Pons (tissue), 1 donor: Measurements from ENCODE around the gene LRFN5.
A peak's percentile ranks its signal among the peaks of the same experiment; 100 is the strongest.
"Not testable (repeated sequence)": the region's sequence is repeated elsewhere in the genome, so short reads cannot be mapped to it uniquely, and the experiment has no call there.

ENCODE experiments used
- DNase-seq: peaks from one replicate; pipeline ENCODE4 v3.0.0-alpha.2; 2016; ENCODE audit warnings: low spot score

The LRFN5 gene

GRCh38 chr14:41606532-41607303, at the start of gene LRFN5:
Gene LRFN5 (plus strand): TSS chr14:41606876.
- no peak for DNase-seq

DNA sequence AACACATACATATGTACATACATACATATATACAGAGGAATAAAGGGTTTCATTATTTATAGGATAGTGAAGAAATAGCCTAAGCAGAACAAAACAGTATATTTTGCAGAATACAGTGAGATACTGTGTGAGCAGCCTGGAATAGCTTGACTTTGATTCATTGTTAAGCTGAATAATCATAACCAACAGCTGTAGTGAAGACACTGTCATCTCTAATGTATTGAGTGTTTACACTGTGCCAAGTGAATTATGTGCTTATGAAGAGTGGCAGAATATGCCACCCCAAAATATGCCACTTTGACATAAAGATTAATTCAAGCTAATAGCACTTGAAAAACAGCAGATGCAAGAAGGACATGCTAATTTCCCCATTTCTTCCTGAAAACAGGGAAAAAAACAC, 48.2 kb upstream of the LRFN5 start:
- DNase-seq, result peak; percentile 25

GRCh38 chr14:41566864-41567263, 39.8 kb upstream of the LRFN5 start:
- DNase-seq, result not testable (repeated sequence)

DNA sequence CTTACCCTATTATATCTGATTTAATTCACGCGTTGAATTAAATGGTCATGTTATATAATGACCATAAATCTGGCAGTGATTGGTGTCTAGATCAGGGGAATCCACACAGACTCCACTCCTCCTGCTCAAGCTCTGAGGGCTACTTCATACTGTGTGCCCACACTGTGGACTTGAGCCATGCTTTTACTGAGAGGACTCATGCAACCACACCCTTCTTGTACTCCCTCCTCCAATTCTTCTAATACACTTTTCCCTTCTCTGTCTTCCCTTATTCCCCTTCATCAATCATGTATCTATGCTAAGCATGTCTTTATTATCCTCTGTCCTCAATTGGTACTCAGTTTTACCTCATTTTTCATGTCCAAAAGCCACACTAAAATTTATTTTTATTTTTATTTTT, 37.7 kb upstream of the LRFN5 start:
- DNase-seq, result no peak

- DNase-seq, result no peak
Observed at GRCh38 chr14:41570415-41571155, 36.1 kb upstream of the LRFN5 start.

- no peak for DNase-seq
Observed at GRCh38 chr14:41586237-41586636, 20.4 kb upstream of the LRFN5 start.

DNA sequence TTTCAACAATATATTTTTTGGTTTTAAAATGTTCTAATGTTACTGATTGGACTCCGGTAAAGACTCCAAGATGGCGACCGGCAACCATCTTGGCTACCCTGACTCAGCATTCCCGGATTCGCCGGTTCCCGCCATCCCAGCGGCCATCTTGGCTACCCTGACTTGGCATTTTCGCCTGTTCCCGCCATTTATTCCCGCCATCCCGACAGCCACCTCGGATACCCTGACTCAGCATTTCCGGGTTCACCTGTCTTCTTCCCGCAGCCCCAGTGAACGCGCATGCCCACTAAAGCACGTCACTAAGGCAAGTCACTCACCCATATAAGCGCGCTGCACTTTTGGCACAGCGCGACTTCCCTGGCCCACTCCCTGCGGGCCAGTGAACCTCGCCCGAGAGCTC, 9.0 kb upstream of the LRFN5 start:
- no peak for DNase-seq

DNA sequence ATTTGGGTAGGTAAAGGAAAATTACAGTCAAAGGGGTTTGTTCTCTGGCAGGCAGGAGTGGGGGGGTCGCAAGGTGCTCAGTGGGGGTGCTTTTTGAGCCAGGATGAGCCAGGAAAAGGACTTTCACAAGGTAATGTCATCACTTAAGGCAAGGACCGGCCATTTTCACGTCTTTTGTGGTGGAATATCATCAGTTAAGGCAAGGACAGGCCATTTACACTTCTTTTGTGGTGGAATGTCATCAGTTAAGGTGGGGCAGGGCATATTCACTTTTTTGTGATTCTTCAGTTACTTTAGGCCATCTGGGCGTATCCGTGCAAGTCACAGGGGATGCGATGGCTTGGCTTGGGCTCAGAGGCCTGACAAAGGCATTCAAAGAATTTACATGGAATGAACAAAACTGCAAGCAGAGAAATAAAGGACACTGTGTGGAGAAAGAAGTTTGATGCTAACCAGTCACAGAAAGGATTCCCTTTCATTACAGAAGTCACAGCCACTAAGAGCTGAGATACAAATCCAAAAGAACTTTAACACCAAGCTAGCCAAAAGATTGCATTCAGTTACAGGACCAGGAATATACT, 6.8 kb upstream of the LRFN5 start:
- not testable (repeated sequence) for DNase-seq

DNA sequence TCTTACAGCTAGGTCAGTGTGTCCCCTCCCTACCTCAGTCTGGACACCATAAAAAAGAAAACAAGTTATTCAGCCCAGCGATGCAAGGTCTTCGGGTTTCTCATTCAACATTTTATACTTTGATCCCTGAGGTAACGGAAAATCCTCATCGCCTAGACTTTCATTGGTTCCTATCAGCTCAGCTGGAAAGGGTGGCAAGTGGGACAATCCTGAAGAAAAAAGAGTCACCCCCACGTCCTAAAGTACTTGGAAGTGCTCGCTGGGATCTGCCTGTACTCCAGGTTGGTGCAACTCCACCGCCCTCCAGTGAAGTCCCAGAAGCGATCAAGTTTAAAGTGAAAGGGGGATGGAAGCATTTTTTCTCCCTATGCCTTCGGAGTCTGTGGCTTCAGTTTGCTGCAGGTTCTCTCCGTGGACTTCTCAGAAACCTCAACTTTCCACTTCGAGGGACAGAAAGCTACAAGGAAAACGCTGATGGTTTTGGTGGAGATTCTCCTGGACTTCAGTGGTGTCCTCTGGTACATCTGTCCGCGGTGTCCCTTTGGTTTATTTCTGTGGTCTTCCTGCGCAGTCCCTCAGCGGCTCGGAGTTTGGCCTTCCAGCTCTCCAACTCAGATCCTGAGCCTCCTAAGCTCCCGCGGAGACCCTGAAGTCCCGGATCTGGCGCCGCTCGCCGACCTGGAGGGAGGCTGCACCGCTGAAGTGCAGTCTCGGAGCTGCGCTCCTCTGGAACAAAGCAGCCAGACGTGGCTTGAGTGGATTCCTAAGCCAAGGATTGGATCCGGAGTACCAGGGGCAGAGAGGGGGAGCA, 1.8 kb upstream of the LRFN5 start:
- no peak for DNase-seq

DNA sequence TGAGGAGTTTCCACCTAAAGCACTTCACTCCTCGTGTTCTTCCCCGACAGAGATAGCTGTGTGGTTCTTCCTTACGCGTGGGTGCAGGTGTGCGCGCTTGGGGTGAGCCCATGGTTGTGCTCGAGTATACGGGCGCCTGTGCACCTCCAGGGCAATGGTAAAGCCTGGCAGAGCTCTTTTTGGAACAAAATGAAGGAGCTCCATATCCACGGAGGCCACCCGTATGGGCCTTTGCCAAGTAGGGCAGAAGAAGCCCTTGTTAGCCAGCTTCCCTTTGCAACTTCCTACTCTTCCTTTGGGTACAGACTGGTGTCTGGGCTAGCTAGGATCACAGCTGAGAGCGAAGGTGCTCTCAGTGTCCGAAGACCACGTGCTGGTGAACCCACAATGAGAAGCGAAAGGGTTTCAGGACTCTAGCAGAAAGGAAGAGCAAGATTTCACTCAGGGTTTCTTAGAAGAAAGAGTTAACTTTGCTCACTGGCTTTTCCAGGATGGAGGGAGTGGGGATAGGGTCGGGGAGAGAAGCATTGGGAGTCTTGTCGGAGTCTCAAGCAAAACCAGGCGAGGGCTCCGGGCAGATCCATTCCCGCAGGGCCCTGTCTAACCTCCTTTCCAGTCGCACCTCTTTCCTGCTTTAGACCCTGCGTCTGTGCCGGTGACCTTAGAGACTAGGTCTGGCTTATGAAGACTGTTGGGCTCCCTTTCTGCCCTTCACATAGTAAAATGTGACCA, 960 bp upstream of the LRFN5 start:
- peak; percentile 24 for DNase-seq

DNA sequence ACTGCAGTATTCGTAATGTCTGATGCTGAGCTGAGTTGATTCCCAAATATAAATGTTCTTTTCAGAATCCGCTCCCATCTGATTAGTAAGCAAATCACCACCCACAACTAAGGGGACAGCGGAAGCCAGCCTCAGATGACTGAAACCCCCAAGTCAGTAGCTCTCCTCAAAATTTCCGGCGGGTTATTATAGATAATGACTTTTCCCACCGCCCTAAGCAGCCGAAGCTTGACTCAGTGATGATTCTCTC, 469 bp upstream of the LRFN5 start:
- no peak for DNase-seq

GRCh38 chr14:41607304-41607775, 664 bp downstream of the LRFN5 start:
- DNase-seq, result no peak

DNA sequence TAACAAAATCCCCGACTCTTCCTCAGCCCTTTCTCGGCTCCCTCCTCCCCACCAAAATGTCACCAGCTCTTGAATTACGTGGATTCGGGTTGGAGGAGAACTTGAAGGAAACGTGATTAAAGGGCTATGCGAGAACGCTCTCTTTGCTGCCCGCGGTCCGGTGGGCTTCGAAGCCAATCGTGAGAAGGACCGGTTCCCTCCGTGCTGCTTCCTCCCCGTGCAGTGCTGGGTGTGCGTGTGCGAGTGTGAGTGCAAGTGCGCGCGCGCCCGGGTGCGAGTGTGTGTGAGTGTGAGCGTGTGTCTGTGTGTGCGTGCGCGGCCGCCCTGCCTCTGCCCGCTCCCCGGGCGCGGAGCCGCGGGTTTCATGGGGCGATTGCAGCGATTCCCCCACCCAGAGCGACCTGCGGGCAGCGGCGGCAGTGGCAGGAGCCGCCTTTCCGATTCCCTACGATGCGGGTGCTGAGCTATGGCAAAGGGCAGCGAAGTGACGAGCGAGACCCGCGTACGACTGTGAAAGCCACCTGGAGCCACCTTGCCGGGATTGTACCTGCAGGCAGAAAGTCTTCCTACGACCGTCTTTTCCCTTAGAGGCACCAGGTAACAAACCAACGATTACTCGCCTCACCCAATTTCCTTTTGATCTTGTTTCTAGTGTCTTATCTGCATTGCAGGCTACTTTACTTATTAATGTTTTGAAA, 1.4 kb downstream of the LRFN5 start:
- no peak for DNase-seq

DNA sequence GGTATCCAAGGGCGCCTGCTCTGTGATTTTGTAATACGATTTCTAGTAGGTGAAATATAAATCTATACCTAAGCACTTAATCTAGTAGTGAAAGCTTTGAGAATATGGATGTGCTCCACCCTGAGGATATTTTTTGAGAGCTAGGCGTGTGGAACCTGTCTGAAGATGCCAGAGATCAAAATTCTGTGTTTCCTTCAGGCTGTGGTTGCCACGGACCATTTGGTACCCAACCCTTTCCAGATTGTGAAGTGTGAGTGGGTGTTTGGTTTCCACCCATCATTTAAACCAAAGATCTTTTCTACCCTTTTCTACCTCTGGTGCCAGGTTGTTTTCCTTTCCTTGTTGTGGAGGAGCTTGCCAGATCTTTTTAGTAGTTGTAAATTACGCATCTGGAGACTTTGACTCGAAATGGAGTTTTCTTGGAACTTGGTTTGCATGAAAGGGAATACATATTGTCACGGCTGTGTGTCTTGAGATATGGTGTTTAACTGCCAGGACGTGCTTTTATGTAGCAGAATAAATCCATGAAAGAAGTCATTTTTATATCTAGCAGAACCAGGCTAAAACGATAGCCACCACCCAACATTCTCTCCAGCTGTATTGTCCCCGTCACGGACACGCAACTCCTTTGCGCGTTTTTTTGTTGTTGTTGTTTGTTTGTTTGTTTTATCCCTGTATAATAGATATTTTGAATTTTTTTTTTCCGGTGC, 2.2 kb downstream of the LRFN5 start:
- DNase-seq, result no peak

- peak; percentile 58 for DNase-seq
Observed at GRCh38 chr14:41609704-41610183, 3.1 kb downstream of the LRFN5 start.

- no peak for DNase-seq
Observed at GRCh38 chr14:41615011-41615595, 8.4 kb downstream of the LRFN5 start.

DNA sequence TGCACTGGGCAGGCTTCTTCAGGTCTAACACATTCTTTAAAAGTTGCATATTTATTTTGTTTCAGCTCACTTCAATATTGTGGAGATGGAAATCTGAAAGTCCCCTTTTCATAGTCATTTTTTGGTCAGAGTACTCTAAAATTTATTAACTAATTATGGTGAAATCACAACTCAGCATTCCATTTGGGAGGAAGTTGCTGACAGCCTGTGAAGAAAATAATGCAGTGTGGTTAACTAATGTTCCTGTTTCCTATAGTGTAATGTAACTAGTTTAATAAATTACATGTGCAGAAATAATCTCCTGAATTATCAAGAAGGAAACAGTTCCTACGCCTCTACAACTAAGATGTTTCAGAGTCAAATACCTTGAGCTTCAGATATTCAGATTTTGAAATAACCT, 17.1 kb downstream of the LRFN5 start:
- DNase-seq, result no peak

GRCh38 chr14:41629876-41630275, 23.2 kb downstream of the LRFN5 start:
- no peak for DNase-seq

DNA sequence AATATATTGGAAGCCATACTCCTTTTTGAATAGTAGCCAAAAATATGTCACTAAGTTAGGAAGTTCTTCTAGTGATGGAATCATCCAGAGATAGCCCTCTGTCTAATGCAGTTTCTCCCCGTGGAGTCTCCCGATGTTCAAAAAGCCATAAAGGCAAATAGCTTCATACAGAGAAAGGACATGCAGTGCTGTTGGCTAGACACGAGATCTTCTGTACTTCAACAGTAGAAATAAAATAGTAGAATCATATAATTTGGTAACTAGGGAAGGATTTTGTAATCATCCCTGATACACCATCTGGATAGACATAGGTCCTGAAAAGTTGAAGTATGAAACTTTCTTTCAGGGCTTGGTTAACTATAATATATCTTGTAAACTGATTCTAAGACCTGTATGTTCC, 27.6 kb downstream of the LRFN5 start:
- DNase-seq, result no peak
